ENCODE results near the gene GPX4. TPM values are rescaled to one million over a fixed set of nuclear protein-coding genes. Genes with fewer than 3 reads are reported as not detected.
A peak's percentile ranks its signal among the peaks of the same experiment; 100 is the strongest.

GPX4 gene
- total and polyA plus RNA-seq, 10 of the 15 experiments (the other 5 are each of a cell fraction or from before 2014, with no cell fraction given): 33.3 to 749 (median 297) TPM

DNA sequence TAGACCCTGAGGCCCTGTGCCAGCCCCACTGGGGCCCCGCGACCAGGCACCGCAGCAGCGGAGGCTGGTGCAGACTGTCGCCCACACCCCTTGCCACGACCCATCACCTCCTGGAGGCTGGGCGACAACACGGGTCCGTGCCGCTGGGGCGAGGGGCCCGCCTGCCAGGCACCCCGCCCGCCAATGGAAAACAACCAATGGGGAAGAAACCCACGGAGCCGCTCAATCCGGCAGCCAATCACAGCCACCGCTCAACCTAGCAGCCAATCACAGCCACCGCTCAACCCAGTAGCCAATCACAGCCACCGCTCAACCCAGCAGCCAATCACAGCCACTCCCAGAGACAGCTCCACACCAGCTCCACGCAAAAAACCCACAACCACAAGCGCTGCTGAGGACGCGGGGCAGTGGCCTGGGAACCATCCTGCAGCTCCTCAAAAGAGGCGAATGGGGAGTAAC is 29.7 kb downstream of the GPX4 start (continued):
- TF ChIP-seq, protein P1, sequence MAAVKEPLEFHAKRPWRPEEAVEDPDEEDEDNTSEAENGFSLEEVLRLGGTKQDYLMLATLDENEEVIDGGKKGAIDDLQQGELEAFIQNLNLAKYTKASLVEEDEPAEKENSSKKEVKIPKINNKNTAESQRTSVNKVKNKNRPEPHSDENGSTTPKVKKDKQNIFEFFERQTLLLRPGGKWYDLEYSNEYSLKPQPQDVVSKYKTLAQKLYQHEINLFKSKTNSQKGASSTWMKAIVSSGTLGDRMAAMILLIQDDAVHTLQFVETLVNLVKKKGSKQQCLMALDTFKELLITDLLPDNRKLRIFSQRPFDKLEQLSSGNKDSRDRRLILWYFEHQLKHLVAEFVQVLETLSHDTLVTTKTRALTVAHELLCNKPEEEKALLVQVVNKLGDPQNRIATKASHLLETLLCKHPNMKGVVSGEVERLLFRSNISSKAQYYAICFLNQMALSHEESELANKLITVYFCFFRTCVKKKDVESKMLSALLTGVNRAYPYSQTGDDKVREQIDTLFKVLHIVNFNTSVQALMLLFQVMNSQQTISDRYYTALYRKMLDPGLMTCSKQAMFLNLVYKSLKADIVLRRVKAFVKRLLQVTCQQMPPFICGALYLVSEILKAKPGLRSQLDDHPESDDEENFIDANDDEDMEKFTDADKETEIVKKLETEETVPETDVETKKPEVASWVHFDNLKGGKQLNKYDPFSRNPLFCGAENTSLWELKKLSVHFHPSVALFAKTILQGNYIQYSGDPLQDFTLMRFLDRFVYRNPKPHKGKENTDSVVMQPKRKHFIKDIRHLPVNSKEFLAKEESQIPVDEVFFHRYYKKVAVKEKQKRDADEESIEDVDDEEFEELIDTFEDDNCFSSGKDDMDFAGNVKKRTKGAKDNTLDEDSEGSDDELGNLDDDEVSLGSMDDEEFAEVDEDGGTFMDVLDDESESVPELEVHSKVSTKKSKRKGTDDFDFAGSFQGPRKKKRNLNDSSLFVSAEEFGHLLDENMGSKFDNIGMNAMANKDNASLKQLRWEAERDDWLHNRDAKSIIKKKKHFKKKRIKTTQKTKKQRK (IDR thresholded peaks at IDR 0.05; ENCODE audit: low read depth, low read length): no peak
- TF ChIP-seq SIX5 (IDR thresholded peaks at IDR 0.05; ENCODE audit: low read depth, low read length, severe bottlenecking) (peak; percentile 19), RB1 (IDR thresholded peaks at IDR 0.05; ENCODE audit: borderline replicate concordance) (peak; percentile 72; the same call in 1 of the 2 replicates), WRNIP1 (IDR thresholded peaks at IDR 0.05; ENCODE audit: borderline replicate concordance, low read depth, low read length) (no peak), ZNF207 (IDR thresholded peaks at IDR 0.05; ENCODE audit: borderline replicate concordance) (no peak), CHD1 (IDR thresholded peaks at IDR 0.05; ENCODE audit: low read depth, low read length) (no peak), CREB1 (IDR thresholded peaks at IDR 0.05; ENCODE audit: low read depth) (0 out of 2 replicates have a peak, but pooled peaks have one; percentile 36), SMC3 (IDR thresholded peaks at IDR 0.05; ENCODE audit: borderline replicate concordance, low read length) (no peak), RAD51 (IDR thresholded peaks at IDR 0.05) (no peak), POLR2AphosphoS2 (IDR thresholded peaks at IDR 0.05; ENCODE audit: low read depth, low read length) (0 out of 2 replicates have a peak, but pooled peaks have one; percentile 56), ZSCAN29 (IDR thresholded peaks at IDR 0.05) (no peak), RFX5 (IDR thresholded peaks at IDR 0.05; ENCODE audit: low read depth, low read length) (peak; percentile 91)
- TF ChIP-seq, protein P2, sequence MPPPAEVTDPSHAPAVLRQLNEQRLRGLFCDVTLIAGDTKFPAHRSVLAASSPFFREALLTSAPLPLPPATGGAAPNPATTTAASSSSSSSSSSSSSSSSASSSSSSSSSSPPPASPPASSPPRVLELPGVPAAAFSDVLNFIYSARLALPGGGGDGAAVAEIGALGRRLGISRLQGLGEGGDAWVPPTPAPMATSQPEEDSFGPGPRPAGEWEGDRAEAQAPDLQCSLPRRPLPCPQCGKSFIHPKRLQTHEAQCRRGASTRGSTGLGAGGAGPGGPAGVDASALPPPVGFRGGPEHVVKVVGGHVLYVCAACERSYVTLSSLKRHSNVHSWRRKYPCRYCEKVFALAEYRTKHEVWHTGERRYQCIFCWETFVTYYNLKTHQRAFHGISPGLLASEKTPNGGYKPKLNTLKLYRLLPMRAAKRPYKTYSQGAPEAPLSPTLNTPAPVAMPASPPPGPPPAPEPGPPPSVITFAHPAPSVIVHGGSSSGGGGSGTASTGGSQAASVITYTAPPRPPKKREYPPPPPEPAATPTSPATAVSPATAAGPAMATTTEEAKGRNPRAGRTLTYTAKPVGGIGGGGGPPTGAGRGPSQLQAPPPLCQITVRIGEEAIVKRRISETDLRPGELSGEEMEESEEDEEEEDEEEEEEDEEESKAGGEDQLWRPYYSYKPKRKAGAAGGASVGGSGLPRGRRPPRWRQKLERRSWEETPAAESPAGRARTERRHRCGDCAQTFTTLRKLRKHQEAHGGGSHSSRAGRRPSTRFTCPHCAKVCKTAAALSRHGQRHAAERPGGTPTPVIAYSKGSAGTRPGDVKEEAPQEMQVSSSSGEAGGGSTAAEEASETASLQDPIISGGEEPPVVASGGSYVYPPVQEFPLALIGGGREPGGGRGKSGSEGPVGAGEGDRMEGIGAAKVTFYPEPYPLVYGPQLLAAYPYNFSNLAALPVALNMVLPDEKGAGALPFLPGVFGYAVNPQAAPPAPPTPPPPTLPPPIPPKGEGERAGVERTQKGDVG (CRISPR knock-in tag; IDR thresholded peaks at IDR 0.05): no peak
- TF ChIP-seq, protein P3, sequence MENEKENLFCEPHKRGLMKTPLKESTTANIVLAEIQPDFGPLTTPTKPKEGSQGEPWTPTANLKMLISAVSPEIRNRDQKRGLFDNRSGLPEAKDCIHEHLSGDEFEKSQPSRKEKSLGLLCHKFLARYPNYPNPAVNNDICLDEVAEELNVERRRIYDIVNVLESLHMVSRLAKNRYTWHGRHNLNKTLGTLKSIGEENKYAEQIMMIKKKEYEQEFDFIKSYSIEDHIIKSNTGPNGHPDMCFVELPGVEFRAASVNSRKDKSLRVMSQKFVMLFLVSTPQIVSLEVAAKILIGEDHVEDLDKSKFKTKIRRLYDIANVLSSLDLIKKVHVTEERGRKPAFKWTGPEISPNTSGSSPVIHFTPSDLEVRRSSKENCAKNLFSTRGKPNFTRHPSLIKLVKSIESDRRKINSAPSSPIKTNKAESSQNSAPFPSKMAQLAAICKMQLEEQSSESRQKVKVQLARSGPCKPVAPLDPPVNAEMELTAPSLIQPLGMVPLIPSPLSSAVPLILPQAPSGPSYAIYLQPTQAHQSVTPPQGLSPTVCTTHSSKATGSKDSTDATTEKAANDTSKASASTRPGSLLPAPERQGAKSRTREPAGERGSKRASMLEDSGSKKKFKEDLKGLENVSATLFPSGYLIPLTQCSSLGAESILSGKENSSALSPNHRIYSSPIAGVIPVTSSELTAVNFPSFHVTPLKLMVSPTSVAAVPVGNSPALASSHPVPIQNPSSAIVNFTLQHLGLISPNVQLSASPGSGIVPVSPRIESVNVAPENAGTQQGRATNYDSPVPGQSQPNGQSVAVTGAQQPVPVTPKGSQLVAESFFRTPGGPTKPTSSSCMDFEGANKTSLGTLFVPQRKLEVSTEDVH (IDR thresholded peaks at IDR 0.05; ENCODE audit: low read depth, partially characterized antibody): no peak
- TF ChIP-seq, protein P4, sequence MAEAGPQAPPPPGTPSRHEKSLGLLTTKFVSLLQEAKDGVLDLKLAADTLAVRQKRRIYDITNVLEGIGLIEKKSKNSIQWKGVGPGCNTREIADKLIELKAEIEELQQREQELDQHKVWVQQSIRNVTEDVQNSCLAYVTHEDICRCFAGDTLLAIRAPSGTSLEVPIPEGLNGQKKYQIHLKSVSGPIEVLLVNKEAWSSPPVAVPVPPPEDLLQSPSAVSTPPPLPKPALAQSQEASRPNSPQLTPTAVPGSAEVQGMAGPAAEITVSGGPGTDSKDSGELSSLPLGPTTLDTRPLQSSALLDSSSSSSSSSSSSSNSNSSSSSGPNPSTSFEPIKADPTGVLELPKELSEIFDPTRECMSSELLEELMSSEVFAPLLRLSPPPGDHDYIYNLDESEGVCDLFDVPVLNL (IDR thresholded peaks at IDR 0.05; ENCODE audit: low read depth, low read length): peak; percentile 68
